Medulla oblongata (tissue), 1 donor: ENCODE measurements around the gene RPRD1B.

Experiments
- DNase-seq: peaks from one replicate; pipeline ENCODE4 v3.0.0-alpha.2; 2015; ENCODE audit errors: extremely low spot score

The RPRD1B gene

GRCh38 chr20:38033330-38034107 is at the start of gene RPRD1B, which contains the start of gene TTI1:
Gene RPRD1B (plus strand): TSS chr20:38033746. CDS start chr20:38033948, 202 bp downstream.
Gene TTI1 (minus strand): TSS chr20:38033456. CDS start chr20:38013816, 19,640 bp downstream.
- peak; percentile 96 for DNase-seq

GRCh38 chr20:37984018-37984785 is 49.3 kb upstream of the RPRD1B start:
- peak; percentile 74 for DNase-seq

GRCh38 chr20:37986044-37986858 is 47.3 kb upstream of the RPRD1B start:
- no peak for DNase-seq

GRCh38 chr20:37986873-37987601 is 46.5 kb upstream of the RPRD1B start:
- peak; percentile 64 for DNase-seq

- DNase-seq = no peak
These were observed 45.8 kb upstream of the RPRD1B start for GRCh38 chr20:37987602-37988290.

- DNase-seq = no peak
These were observed 45.1 kb upstream of the RPRD1B start for GRCh38 chr20:37988306-37988954.

- DNase-seq = no peak
These were observed 43.8 kb upstream of the RPRD1B start for GRCh38 chr20:37989601-37990295.

- DNase-seq = peak; percentile 43
These were observed 42.9 kb upstream of the RPRD1B start for GRCh38 chr20:37990571-37991151.

GRCh38 chr20:37991157-37991866 is 42.2 kb upstream of the RPRD1B start:
- no peak for DNase-seq

- DNase-seq = no peak
These were observed 41.6 kb upstream of the RPRD1B start for GRCh38 chr20:37991908-37992307.

GRCh38 chr20:37992802-37993409 is 40.6 kb upstream of the RPRD1B start:
- DNase-seq = no peak

- DNase-seq = no peak
These were observed 39.0 kb upstream of the RPRD1B start for GRCh38 chr20:37994512-37994911.

GRCh38 chr20:37995856-37996605 is 37.5 kb upstream of the RPRD1B start:
- DNase-seq = no peak

GRCh38 chr20:37997516-37997915 is 36.0 kb upstream of the RPRD1B start:
- DNase-seq = peak; percentile 55

GRCh38 chr20:37999526-38000263 is 33.9 kb upstream of the RPRD1B start:
- DNase-seq = peak; percentile 90

- no peak for DNase-seq
These were observed 33.3 kb upstream of the RPRD1B start for GRCh38 chr20:38000293-38000692.
